Measurements from ENCODE around the gene PPP4R2. TPM values are rescaled to one million over a fixed set of nuclear protein-coding genes. Genes with fewer than 3 reads are reported as not detected.

Gene PPP4R2
- total and polyA plus RNA-seq, 9 of the 15 experiments (the other 6 are each of a cell fraction or from before 2014, with no cell fraction given), result 11.0 to 49.6 (median 31.6) TPM

GRCh38 chr3:72996473-72997333, at the start of gene PPP4R2 (continued):
- TF ChIP-seq AFF4 (CRISPR knock-in tag; IDR thresholded peaks at IDR 0.05) (no peak), MTA3 (IDR thresholded peaks at IDR 0.05; ENCODE audit: borderline replicate concordance) (no peak), ID3 (CRISPR knock-in tag; IDR thresholded peaks at IDR 0.05) (no peak), ID3 (tag; IDR thresholded peaks at IDR 0.05) (no peak), CHD2 (IDR thresholded peaks at IDR 0.05; ENCODE audit: low read depth, low read length) (peak; percentile 37; the same call in 1 of the 2 replicates)
